Peyer's patch (tissue), 4 donors: ENCODE data around the gene DDIT3. TPM values are rescaled to one million over a fixed set of nuclear protein-coding genes. Genes with fewer than 3 reads are reported as not detected.
"Not testable (repeated sequence)": the region's sequence is repeated elsewhere in the genome, so short reads cannot be mapped to it uniquely, and the experiment has no call there.

ENCODE experiments used
- DNase-seq, 3 donors: peaks; one replicate each; pipeline ENCODE4 v3.0.0-alpha.2; 2017 to 2019
- H3K27ac ChIP-seq, 4 donors: fragments of 200-600 bp; sonication (generic); one replicate each; pipeline ENCODE4 v1.5.1; 2016 to 2019
- H3K27me3 ChIP-seq, 2 donors: fragments of 200-600 bp; sonication (generic); one replicate each; pipeline ENCODE4 v1.5.1; 2019
- H3K36me3 ChIP-seq, 3 donors: fragments of 200-600 bp; sonication (generic); one replicate each; pipeline ENCODE4 v1.5.1; 2016 to 2019
- H3K4me1 ChIP-seq, 4 donors: fragments of 200-600 bp; sonication (generic); one replicate each; pipeline ENCODE4 v1.5.1; 2016 to 2019
- H3K4me3 ChIP-seq, 4 donors: fragments of 200-600 bp; sonication (generic); 1 replicate in 3 of 4; 2 replicates in 1 of 4; pipeline ENCODE4 v1.5.1; 2016 to 2019; ENCODE audit warnings: mild to moderate bottlenecking in 1 of 4
- H3K9me3 ChIP-seq, 4 donors: fragments of 200-600 bp; sonication (generic); one replicate each; pipeline ENCODE4 v1.5.1; 2016 to 2019; ENCODE audit warnings: mild to moderate bottlenecking in 1 of 4
- POLR2A ChIP-seq, 2 donors: fragments of 450-650 bp; IDR thresholded peaks; one replicate each; pipeline ENCODE4 v1.5.1; 2017; ENCODE audit warnings: antibody characterized with exemption in 2 of 2, mild to moderate bottlenecking in 2 of 2, moderate library complexity in 2 of 2
- total RNA-seq, 4 donors: library from RNA; depleted of rRNA; stranded (reverse); fragments of >200 nt; gene quantifications; one replicate each; pipeline ENCODE4 v1.1.0, GENCODE V29; 2016
- TF ChIP-seq, protein P1 (sequence below), 6 experiments: fragments of 450-650 bp in 4 of 6; fragments of 200-600 bp in 2 of 6; sonication (generic) in 1 of 6; IDR thresholded peaks; one replicate each; pipeline ENCODE4 v1.5.1; 2017 to 2019; ENCODE audit warnings: antibody characterized with exemption in 6 of 6, mild to moderate bottlenecking in 3 of 6, moderate library complexity in 1 of 6

Gene DDIT3
- total RNA-seq, 4 donors from 2014 or later: 9.1 to 44.6 (median 24.0) TPM

DNA sequence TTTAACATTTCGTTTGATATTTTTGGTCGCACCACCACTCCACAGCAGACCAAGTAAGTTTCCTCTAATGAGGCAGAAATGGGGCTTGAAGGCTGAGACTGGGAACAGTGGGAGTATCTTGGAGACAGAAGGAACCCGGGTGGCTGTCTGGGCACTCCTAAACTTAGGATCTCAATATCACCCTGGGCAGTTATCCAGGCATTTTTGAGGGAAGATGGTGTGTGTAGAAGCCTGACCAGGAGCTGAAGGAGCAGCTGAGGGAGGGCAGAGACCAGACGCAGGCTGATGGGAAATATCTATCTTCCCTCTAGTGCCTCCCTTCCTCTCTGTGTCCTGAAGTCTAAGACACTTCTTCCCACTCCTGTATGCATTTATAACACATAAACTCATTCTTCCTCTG lies 21.7 kb downstream of the DDIT3 start:
- Histone ChIP-seq H3K27me3 (no peaks in the 10 kb centered on the region), H3K36me3 (peaks cover 0 to 48% (median 0%) of the 10 kb centered on the region in 3 donors), H3K27ac (no peak overlapping the region), H3K9me3 (no peaks in the 10 kb centered on the region), H3K4me3 (no peak overlapping the region), H3K4me1 (no peaks in the 10 kb centered on the region)
- DNase-seq: no peak
- TF ChIP-seq POLR2A (IDR thresholded peaks at IDR 0.05): no peak
- TF ChIP-seq, protein P1, sequence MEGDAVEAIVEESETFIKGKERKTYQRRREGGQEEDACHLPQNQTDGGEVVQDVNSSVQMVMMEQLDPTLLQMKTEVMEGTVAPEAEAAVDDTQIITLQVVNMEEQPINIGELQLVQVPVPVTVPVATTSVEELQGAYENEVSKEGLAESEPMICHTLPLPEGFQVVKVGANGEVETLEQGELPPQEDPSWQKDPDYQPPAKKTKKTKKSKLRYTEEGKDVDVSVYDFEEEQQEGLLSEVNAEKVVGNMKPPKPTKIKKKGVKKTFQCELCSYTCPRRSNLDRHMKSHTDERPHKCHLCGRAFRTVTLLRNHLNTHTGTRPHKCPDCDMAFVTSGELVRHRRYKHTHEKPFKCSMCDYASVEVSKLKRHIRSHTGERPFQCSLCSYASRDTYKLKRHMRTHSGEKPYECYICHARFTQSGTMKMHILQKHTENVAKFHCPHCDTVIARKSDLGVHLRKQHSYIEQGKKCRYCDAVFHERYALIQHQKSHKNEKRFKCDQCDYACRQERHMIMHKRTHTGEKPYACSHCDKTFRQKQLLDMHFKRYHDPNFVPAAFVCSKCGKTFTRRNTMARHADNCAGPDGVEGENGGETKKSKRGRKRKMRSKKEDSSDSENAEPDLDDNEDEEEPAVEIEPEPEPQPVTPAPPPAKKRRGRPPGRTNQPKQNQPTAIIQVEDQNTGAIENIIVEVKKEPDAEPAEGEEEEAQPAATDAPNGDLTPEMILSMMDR (IDR thresholded peaks at IDR 0.05): no peak

DNA sequence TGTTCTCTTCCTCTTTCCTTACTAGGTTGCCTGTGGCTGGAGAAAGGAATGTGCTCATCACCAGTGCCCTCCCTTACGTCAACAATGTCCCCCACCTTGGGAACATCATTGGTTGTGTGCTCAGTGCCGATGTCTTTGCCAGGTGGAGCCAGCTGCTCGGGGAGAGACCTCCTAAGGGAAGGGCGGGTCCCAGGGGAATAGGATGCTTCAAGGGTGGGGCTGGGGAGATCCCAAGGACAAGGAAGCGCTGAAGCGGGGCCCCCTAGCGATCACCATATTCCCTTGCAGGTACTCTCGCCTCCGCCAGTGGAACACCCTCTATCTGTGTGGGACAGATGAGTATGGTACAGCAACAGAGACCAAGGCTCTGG lies 22.2 kb downstream of the DDIT3 start:
- no peak overlapping the region for H3K4me3 ChIP-seq
- TF ChIP-seq, protein P1 (IDR thresholded peaks at IDR 0.05): no peak
- TF ChIP-seq POLR2A (IDR thresholded peaks at IDR 0.05): no peak
- no peaks in the 10 kb centered on the region for H3K9me3 ChIP-seq
- peaks cover 0 to 45% (median 0%) of the 10 kb centered on the region in 3 donors for H3K36me3 ChIP-seq
- DNase-seq: no peak
- H3K27ac ChIP-seq: no peak overlapping the region
- H3K27me3 ChIP-seq: no peaks in the 10 kb centered on the region
- no peaks in the 10 kb centered on the region for H3K4me1 ChIP-seq

DNA sequence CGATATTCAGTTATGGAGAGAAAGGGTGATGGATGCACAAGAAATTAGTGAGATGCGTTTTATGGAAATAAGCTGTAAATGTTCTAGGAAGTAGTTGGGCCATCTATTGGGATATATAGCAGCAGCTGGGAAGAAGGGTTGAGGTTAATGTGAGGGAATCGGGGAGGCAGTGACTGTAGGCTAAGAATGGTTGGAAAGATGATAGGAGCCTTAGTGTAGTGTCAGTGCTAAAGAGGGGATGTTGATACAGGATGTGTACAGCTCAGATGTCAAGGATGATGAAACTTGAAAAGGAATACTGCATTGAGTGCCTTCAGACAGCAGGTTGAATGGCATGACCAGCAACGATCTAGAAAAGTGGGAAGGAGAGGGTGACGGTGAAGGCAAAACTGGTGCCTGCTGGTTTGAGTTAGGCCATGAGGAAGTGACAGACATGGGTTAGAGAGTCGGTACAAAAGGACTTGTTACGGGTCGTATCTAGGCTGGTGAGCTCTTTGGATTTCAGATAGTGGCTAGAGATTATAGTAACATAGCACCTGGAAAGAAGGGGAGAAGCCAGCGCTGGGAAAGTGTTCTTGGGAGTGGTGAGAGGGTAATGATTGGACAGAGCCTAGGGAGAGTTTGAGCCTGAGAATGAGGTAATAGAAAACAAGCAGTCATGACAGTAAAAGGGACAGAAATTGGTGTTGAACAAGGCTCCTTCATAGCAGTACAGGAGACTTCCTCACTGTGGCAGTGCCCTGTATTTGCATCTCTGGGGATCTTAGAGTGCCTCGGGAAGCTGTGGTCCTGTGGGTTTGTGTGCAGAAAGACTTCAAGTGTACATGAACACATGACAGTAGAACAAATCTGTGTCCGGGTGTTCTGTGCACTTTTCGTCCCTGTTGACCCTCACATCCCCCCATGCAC lies 22.8 kb downstream of the DDIT3 start:
- H3K4me1 ChIP-seq: no peaks in the 10 kb centered on the region
- no peaks in the 10 kb centered on the region for H3K27me3 ChIP-seq
- no peak overlapping the region for H3K27ac ChIP-seq
- H3K9me3 ChIP-seq: no peaks in the 10 kb centered on the region
- H3K36me3 ChIP-seq: peaks cover 0 to 50% (median 0%) of the 10 kb centered on the region in 3 donors
- no peak overlapping the region for H3K4me3 ChIP-seq
- TF ChIP-seq POLR2A (IDR thresholded peaks at IDR 0.05): no peak
- TF ChIP-seq, protein P1 (IDR thresholded peaks at IDR 0.05): no peak
- no peak for DNase-seq

DNA sequence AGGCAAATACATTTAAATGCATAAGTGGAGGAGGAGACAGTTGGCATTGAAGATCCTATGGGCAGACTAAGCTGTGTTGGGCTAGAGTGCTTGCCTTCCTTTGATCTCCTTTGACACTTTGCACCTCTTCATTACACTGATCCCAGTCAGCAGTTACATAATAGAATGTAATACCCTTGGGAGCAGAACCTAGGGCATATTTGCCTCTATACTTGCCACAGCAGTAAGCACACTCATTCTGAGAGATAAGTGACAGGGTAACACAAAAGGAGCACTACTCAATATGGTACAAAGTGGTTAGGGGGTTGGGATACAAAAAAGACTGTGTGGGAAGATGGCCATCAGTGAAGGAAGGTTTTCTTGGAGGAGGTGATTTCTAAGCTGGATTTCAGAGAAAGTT lies 23.5 kb downstream of the DDIT3 start:
- Histone ChIP-seq H3K4me3 (no peak overlapping the region), H3K27ac (no peak overlapping the region), H3K9me3 (no peaks in the 10 kb centered on the region), H3K27me3 (no peaks in the 10 kb centered on the region), H3K36me3 (peaks cover 0 to 48% (median 0%) of the 10 kb centered on the region in 3 donors), H3K4me1 (no peaks in the 10 kb centered on the region)
- TF ChIP-seq, protein P1 (IDR thresholded peaks at IDR 0.05): no peak
- TF ChIP-seq POLR2A (IDR thresholded peaks at IDR 0.05): no peak
- DNase-seq: no peak

DNA sequence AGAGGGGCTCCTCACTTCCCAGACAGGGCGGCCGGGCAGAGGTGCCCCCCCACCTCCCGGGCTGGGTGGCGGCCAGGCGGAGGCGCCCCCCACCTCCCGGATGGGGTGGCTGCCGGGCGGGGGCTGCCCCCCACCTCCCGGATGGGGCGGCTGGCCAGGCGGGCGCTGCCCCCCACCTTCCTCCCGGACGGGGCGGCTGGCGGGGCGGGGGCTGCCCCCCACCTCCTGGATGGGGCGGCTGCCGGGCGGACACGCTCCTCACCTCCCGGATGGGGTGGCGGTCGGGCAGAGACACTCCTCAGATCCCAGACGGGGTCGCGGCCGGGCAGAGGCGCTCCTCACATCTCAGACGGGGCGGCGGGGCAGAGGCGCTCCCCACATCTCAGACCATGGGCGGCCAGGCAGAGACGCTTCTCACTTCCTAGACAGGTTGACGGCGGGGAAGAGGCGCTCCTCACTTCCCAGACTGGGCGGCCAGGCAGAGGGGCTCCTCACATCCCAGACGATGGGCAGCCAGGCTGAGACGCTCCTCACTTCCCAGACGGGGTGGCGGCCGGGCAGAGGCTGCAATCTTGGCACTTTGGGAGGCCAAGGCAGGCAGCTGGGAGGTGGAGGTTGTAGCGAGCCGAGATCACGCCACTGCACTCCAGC lies 25.1 kb downstream of the DDIT3 start:
- H3K9me3 ChIP-seq, H3K27ac ChIP-seq, DNase-seq, H3K4me3 ChIP-seq, H3K27me3 ChIP-seq, H3K4me1 ChIP-seq: not testable (repeated sequence)
- H3K36me3 ChIP-seq: peaks cover 0 to 48% (median 0%) of the 10 kb centered on the region in 3 donors
